Neural progenitor cell (in vitro differentiated cells): ENCODE data around the gene CNTN5. TPM values are rescaled to one million over a fixed set of nuclear protein-coding genes. Genes with fewer than 3 reads are reported as not detected.

ENCODE experiments used
- DNase-seq: peaks from one replicate; pipeline ENCODE4 v3.0.0-alpha.2; 2016; ENCODE audit warnings: low spot score
- H2AFZ ChIP-seq: fragments of 200-600 bp; sonication (generic); replicated peaks from 2 replicates; pipeline ENCODE4 v1.6.1; 2016; ENCODE audit warnings: antibody characterized with exemption
- H3F3A ChIP-seq: fragments of 200-600 bp; sonication (generic); 2 replicates; pipeline ENCODE4 v1.6.1; 2016; ENCODE audit warnings: antibody characterized with exemption, low read depth
- H3K27ac ChIP-seq: fragments of 200-600 bp; sonication (generic); 2 replicates; pipeline ENCODE4 v1.5.1; 2016; ENCODE audit warnings: mild to moderate bottlenecking
- H3K27me3 ChIP-seq: fragments of 200-600 bp; sonication (generic); 2 replicates; pipeline ENCODE4 v1.6.1; 2016; ENCODE audit warnings: mild to moderate bottlenecking, moderate library complexity
- H3K36me3 ChIP-seq: fragments of 200-600 bp; sonication (generic); 2 replicates; pipeline ENCODE4 v1.5.1; 2016
- H3K4me1 ChIP-seq: fragments of 200-600 bp; sonication (generic); 2 replicates; pipeline ENCODE4 v1.6.1; 2016; ENCODE audit warnings: mixed run types
- H3K4me2 ChIP-seq: fragments of 200-600 bp; sonication (generic); 2 replicates; pipeline ENCODE4 v1.6.1; 2016
- H3K4me3 ChIP-seq: fragments of 200-600 bp; sonication (generic); 2 replicates; pipeline ENCODE4 v1.5.1; 2016
- H3K79me2 ChIP-seq: fragments of 200-600 bp; sonication (generic); 2 replicates; pipeline ENCODE4 v1.6.1; 2016; ENCODE audit warnings: low read depth
- H3K9ac ChIP-seq: fragments of 200-600 bp; sonication (generic); 2 replicates; pipeline ENCODE4 v1.6.1; 2016
- H3K9me3 ChIP-seq: fragments of 200-600 bp; sonication (generic); 2 replicates; pipeline ENCODE4 v1.5.1; 2016; ENCODE audit warnings: low read depth
- H4K20me1 ChIP-seq: fragments of 200-600 bp; sonication (generic); 2 replicates; pipeline ENCODE4 v1.6.1; 2016; ENCODE audit warnings: low read depth
- H3K27ac Mint-ChIP-seq: 3 replicates; pipeline ENCODE4 v1.8.0; 2021; ENCODE audit warnings: mixed read lengths
- H3K27me3 Mint-ChIP-seq: 2 replicates; pipeline ENCODE4 v1.8.0; 2022; ENCODE audit warnings: low read depth, mild to moderate bottlenecking, inconsistent platforms, moderate library complexity, mixed read lengths; ENCODE audit not compliant: insufficient read depth
- H3K36me3 Mint-ChIP-seq: 3 replicates; pipeline ENCODE4 v1.8.0; 2021; ENCODE audit warnings: mixed read lengths
- H3K4me1 Mint-ChIP-seq: 3 replicates; pipeline ENCODE4 v1.8.0; 2021; ENCODE audit warnings: mixed read lengths
- H3K4me3 Mint-ChIP-seq: 3 replicates; pipeline ENCODE4 v1.8.0; 2021; ENCODE audit warnings: mild to moderate bottlenecking, moderate library complexity, mixed read lengths
- H3K9me3 Mint-ChIP-seq: 3 replicates; pipeline ENCODE4 v1.8.0; 2020; ENCODE audit warnings: mixed read lengths
- CTCF ChIP-seq: fragments of 200-600 bp; sonication (generic); IDR thresholded peaks from 2 replicates; pipeline ENCODE4 v1.5.1; 2017; ENCODE audit warnings: antibody characterized with exemption, mild to moderate bottlenecking
- EZH2 ChIP-seq: fragments of 200-600 bp; sonication (generic); IDR thresholded peaks from 2 replicates; pipeline ENCODE4 v1.6.1; 2017; ENCODE audit warnings: antibody characterized with exemption, mild to moderate bottlenecking, moderate library complexity
- EZH2phosphoT487 ChIP-seq: fragments of 200-600 bp; sonication (generic); IDR thresholded peaks from 2 replicates; pipeline ENCODE4 v1.6.1; 2017; ENCODE audit warnings: antibody characterized with exemption
- total RNA-seq: library from RNA; depleted of rRNA; stranded (reverse); fragments of >200 nt; gene quantifications from 2 replicates; pipeline ENCODE4 v1.2.3, GENCODE V29; 2015; ENCODE audit warnings: low replicate concordance

CNTN5 gene
- total RNA-seq, 1 donor from 2014 or later, result 0.19 TPM

DNA sequence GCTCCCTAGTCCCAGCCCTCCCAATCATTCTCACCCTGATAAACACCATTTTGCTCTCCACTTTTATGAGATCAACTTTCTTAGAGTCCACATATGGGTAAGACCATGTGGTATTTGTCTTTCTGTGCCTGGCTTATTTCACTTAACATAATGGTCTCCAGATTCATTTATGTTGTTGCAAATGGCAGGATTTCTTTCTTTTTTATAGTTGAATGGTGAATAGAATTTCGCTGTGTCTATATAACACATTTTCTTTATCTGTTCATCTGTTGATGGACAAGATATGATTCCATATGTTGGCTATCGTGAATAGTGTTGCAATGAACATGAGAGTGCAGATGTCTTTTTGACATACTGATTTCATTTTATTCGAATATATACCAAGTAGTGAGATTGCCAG is 1298.9 kb downstream of the CNTN5 start:
- Histone ChIP-seq H3K27ac (no peak overlapping the region), H3K9me3 (no peaks in the 10 kb centered on the region), H3K4me3 (no peak overlapping the region), H3K36me3 (no peaks in the 10 kb centered on the region), H4K20me1 (no peaks in the 10 kb centered on the region), H3K27me3 (no peaks in the 10 kb centered on the region), H3K79me2 (no peaks in the 10 kb centered on the region), H3F3A (no peaks in the 10 kb centered on the region), H2AFZ (no peak overlapping the region), H3K9ac (no peak overlapping the region), H3K4me1 (no peaks in the 10 kb centered on the region), H3K4me2 (no peak overlapping the region)
- Mint-ChIP-seq H3K27ac (no peak overlapping the region), H3K4me1 (peaks cover 4% of the 10 kb centered on the region), H3K36me3 (no peaks in the 10 kb centered on the region), H3K9me3 (no peaks in the 10 kb centered on the region), H3K4me3 (no peak overlapping the region), H3K27me3 (no peaks in the 10 kb centered on the region)
- TF ChIP-seq EZH2phosphoT487, result no peak
- TF ChIP-seq EZH2, result no peak
- TF ChIP-seq CTCF, result no peak
- DNase-seq, result no peak

GRCh38 chr11:100328626-100329340 is 1308.0 kb downstream of the CNTN5 start:
- H3K4me3 ChIP-seq, result no peak overlapping the region
- H3K9me3 Mint-ChIP-seq, result peaks cover 8% of the 10 kb centered on the region
- no peaks in the 10 kb centered on the region for H3K27me3 ChIP-seq
- H3K4me2 ChIP-seq, result no peak overlapping the region
- DNase-seq, result peak; percentile 11
- no peak for TF ChIP-seq EZH2
- no peak for TF ChIP-seq EZH2phosphoT487
- TF ChIP-seq CTCF, result no peak
- no peaks in the 10 kb centered on the region for H3K36me3 Mint-ChIP-seq
- no peaks in the 10 kb centered on the region for H3K36me3 ChIP-seq
- peaks cover 2% of the 10 kb centered on the region for H3K27me3 Mint-ChIP-seq
- H3K4me1 ChIP-seq, result peaks cover 3% of the 10 kb centered on the region
- no peak overlapping the region for H3K27ac ChIP-seq
- H3F3A ChIP-seq, result no peaks in the 10 kb centered on the region
- H3K9ac ChIP-seq, result no peak overlapping the region
- H4K20me1 ChIP-seq, result no peaks in the 10 kb centered on the region
- H3K4me1 Mint-ChIP-seq, result no peaks in the 10 kb centered on the region
- no peak overlapping the region for H3K27ac Mint-ChIP-seq
- H3K79me2 ChIP-seq, result no peaks in the 10 kb centered on the region
- no peak overlapping the region for H3K4me3 Mint-ChIP-seq
- H3K9me3 ChIP-seq, result no peaks in the 10 kb centered on the region
- no peak overlapping the region for H2AFZ ChIP-seq

DNA sequence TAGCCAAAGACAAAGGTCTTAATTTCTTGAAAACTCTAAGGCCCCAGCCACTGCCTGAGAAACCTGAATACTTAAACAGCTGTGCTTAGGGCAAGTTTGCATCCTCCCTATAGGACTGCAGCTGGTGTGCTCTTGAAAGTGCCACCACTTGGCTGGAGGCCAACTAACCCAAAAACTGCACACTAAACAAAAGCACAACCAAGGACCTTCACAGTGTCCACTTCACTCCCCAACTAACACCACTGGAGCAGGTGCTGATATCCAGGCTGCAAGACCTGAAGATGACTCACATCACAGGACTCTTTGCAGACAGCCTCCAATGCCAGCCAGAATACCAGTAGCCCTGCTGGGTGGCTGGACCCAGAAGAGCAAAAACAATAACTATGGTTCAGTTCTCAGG is 1308.6 kb downstream of the CNTN5 start:
- H3K4me3 Mint-ChIP-seq, result no peak overlapping the region
- DNase-seq, result no peak
- no peak overlapping the region for H3K27ac Mint-ChIP-seq

More for the DNA sequence above, 1308.6 kb downstream of the CNTN5 start:
- Histone ChIP-seq H3K36me3 (no peaks in the 10 kb centered on the region), H3K9ac (no peak overlapping the region), H3K4me2 (no peak overlapping the region), H3K9me3 (no peaks in the 10 kb centered on the region), H4K20me1 (no peaks in the 10 kb centered on the region), H3K27ac (no peak overlapping the region), H3F3A (no peaks in the 10 kb centered on the region), H3K79me2 (no peaks in the 10 kb centered on the region), H2AFZ (no peak overlapping the region), H3K4me1 (peaks cover 3% of the 10 kb centered on the region), H3K27me3 (no peaks in the 10 kb centered on the region), H3K4me3 (no peak overlapping the region)
- Mint-ChIP-seq H3K4me1 (no peaks in the 10 kb centered on the region), H3K36me3 (no peaks in the 10 kb centered on the region), H3K27me3 (peaks cover 2% of the 10 kb centered on the region), H3K9me3 (peaks cover 13% of the 10 kb centered on the region)
- TF ChIP-seq CTCF (no peak), EZH2phosphoT487 (no peak), EZH2 (no peak)
